GM10266 (cell line): ENCODE measurements around the gene PRR29.

Experiments used
- DNase-seq: peaks from one replicate; pipeline ENCODE4 v3.0.0; 2012; ENCODE audit errors: extremely low spot score
- CTCF ChIP-seq: IDR thresholded peaks from 2 replicates; pipeline ENCODE4 v1.5.1; 2012; ENCODE audit warnings: mild to moderate bottlenecking, low read depth; ENCODE audit not compliant: control insufficient read depth, insufficient read depth; ENCODE audit errors: missing control alignments

The PRR29 gene

GRCh38 chr17:63963123-63963522, 35.0 kb upstream of the PRR29 start:
- no peak for TF ChIP-seq CTCF
- no peak for DNase-seq

- no peak for TF ChIP-seq CTCF
- peak; percentile 50 for DNase-seq
Observed at GRCh38 chr17:63966646-63967264, 31.4 kb upstream of the PRR29 start.

GRCh38 chr17:63967953-63968352, 30.2 kb upstream of the PRR29 start:
- TF ChIP-seq CTCF, result no peak
- no peak for DNase-seq

GRCh38 chr17:63969278-63969677, 28.9 kb upstream of the PRR29 start:
- no peak for DNase-seq
- no peak for TF ChIP-seq CTCF

- no peak for DNase-seq
- TF ChIP-seq CTCF, result no peak
Observed at GRCh38 chr17:63972796-63973195, 25.4 kb upstream of the PRR29 start, which contains the start of gene SCN4A. SCN4A (minus strand) TSS chr17:63972918; CDS start chr17:63972841, 77 bp downstream.

- no peak for TF ChIP-seq CTCF
- no peak for DNase-seq
Observed at GRCh38 chr17:63973247-63973646, 24.9 kb upstream of the PRR29 start.

- no peak for TF ChIP-seq CTCF
- no peak for DNase-seq
Observed at GRCh38 chr17:63973930-63974593, 24.1 kb upstream of the PRR29 start.
